Neuron (in vitro differentiated cells): ENCODE data around the gene ADGRE1.

ENCODE experiments used
- H2AFZ ChIP-seq: one replicate; pipeline ENCODE4 v1.6.1; 2013; ENCODE audit warnings: low read depth, mild to moderate bottlenecking, inconsistent platforms, low read length, moderate library complexity
- H3K27me3 ChIP-seq: one replicate; pipeline ENCODE4 v1.6.1; 2013; ENCODE audit warnings: low read length; ENCODE audit not compliant: insufficient read depth
- H3K36me3 ChIP-seq: one replicate; pipeline ENCODE4 v1.6.1; 2013; ENCODE audit warnings: low read length; ENCODE audit not compliant: insufficient read depth
- H3K4me1 ChIP-seq: one replicate; pipeline ENCODE4 v1.6.1; 2013; ENCODE audit warnings: low read length; ENCODE audit not compliant: insufficient read depth
- H3K4me3 ChIP-seq: 2 replicates; pipeline ENCODE4 v1.5.1; 2013; ENCODE audit warnings: mild to moderate bottlenecking, low read length, moderate library complexity
- H3K9me3 ChIP-seq: one replicate; pipeline ENCODE4 v1.6.1; 2013; ENCODE audit warnings: low read length

ADGRE1 gene

DNA sequence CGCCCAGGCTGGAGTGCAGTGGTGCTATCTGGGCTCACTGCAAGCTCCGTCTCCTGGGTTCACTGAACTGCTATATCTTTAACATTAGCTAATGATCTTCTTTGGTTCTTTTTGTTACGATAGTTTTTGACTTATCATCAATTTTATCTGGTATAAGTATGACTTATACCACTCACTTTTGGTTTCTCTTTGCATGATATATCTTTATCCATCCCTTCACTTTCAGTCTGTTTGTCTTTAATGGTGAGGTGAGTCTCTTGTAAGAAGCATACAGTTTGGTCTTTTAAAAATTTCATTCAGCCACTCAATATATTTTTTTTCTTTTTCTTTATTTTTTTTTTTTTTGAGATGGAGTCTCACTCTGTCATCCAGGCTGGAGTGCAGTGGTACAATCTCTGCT, 58.4 kb downstream of the ADGRE1 start:
- H3K4me1 ChIP-seq: no peaks in the 10 kb centered on the region
- no peaks in the 10 kb centered on the region for H3K9me3 ChIP-seq
- H3K27me3 ChIP-seq: no peaks in the 10 kb centered on the region
- H3K4me3 ChIP-seq: no peak overlapping the region
- H2AFZ ChIP-seq: no peak overlapping the region
- H3K36me3 ChIP-seq: no peaks in the 10 kb centered on the region

GRCh38 chr19:6947745-6948144, 60.4 kb downstream of the ADGRE1 start:
- Histone ChIP-seq H3K36me3 (no peaks in the 10 kb centered on the region), H3K9me3 (no peaks in the 10 kb centered on the region), H3K4me3 (no peak overlapping the region), H3K27me3 (no peaks in the 10 kb centered on the region), H2AFZ (no peak overlapping the region), H3K4me1 (no peaks in the 10 kb centered on the region)

DNA sequence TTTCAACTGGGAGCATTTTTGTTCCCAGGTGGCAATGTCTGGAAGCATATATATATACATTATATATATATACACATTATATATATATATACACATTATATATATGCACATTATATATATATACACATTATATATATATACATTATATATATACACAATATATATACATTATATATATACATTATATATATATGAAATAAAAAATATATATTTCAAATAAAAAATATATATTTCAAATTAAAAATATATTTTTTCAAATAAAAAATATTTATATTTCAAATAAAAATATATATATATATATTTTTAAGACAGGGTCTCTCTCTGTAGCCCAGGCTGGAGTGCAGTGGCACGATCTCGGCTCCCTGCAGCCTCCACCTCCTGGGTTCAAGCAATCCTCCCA, 61.5 kb downstream of the ADGRE1 start:
- H3K9me3 ChIP-seq: no peaks in the 10 kb centered on the region
- H3K4me3 ChIP-seq: no peak overlapping the region
- H3K4me1 ChIP-seq: no peaks in the 10 kb centered on the region
- H3K27me3 ChIP-seq: no peaks in the 10 kb centered on the region
- H3K36me3 ChIP-seq: no peaks in the 10 kb centered on the region
- H2AFZ ChIP-seq: no peak overlapping the region

GRCh38 chr19:6952956-6953355, 65.6 kb downstream of the ADGRE1 start:
- Histone ChIP-seq H3K9me3 (no peaks in the 10 kb centered on the region), H3K27me3 (no peaks in the 10 kb centered on the region), H3K36me3 (no peaks in the 10 kb centered on the region), H3K4me3 (no peak overlapping the region), H3K4me1 (no peaks in the 10 kb centered on the region), H2AFZ (no peak overlapping the region)

DNA sequence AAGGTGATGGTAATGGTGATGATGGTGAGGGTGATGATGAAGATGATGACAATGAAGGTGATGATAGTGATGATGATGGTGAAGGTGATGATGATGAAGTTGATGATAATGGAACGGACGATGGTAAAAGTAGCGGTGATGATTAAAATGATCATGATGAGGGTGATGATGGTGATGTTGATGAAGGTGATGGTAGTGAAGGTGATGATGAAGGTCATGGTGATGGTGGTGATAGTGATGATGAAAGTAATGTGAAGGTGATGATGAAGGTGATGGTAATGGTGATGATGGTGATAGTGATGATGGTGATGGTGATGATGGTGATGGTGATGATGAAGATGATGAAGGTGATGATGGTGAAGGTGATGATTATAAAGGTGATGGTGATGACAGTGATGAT, 67.7 kb downstream of the ADGRE1 start:
- H2AFZ ChIP-seq: no peak overlapping the region
- H3K27me3 ChIP-seq: no peaks in the 10 kb centered on the region
- H3K4me3 ChIP-seq: no peak overlapping the region
- no peaks in the 10 kb centered on the region for H3K36me3 ChIP-seq
- H3K9me3 ChIP-seq: no peaks in the 10 kb centered on the region
- no peaks in the 10 kb centered on the region for H3K4me1 ChIP-seq

DNA sequence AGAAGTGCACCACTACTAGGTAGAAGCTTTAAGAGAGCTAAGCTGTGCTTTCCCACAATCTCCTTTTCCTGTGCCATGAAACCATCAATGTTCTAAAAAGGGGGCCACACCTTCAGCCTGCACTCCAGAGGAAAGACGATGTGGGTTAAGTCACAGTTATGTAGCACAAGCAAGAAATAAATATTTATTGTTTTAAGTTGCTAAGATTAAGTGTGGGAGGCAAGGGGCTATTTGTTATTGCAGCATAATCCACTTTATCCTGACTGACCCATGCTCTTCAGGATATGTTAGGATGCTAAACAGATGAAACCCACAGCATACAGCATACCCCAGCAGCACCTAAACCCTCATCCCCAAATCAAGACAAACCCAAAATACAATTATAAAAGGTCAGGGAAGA, 69.2 kb downstream of the ADGRE1 start:
- Histone ChIP-seq H3K27me3 (no peaks in the 10 kb centered on the region), H3K36me3 (no peaks in the 10 kb centered on the region), H3K4me3 (no peak overlapping the region), H3K9me3 (no peaks in the 10 kb centered on the region), H3K4me1 (no peaks in the 10 kb centered on the region), H2AFZ (no peak overlapping the region)

GRCh38 chr19:6958791-6959190, 71.4 kb downstream of the ADGRE1 start:
- Histone ChIP-seq H3K4me3 (no peak overlapping the region), H3K4me1 (no peaks in the 10 kb centered on the region), H3K9me3 (no peaks in the 10 kb centered on the region), H2AFZ (no peak overlapping the region), H3K27me3 (no peaks in the 10 kb centered on the region), H3K36me3 (no peaks in the 10 kb centered on the region)

DNA sequence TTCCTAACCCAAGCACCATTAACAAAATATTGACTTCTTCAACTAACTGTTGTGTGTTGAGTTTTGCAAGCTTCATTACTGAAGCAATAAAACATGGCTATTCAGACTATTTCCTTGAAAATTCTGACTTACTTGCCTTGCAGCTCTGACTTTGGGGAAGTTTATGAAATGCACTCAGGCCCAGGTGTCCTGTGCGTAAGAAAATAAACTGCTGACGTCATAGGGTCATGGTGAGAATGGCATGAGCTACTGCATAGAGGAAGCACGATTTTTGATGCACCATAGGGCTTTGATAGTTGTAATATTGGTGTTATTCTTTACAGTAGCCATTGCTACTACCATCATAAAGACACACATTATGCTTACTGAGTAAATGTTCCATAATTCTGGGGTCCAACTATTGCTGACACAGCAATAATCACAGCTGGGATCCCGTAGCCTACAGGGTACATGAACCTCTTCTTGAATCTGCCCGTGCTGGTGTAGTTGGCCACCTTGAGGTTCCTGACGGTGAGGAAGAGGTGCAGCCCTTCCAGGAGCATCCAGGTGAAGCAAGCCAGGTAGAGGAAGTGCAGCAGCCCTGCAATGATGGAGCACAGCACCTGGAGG, 76.0 kb downstream of the ADGRE1 start:
- H3K4me3 ChIP-seq: no peak overlapping the region
- H3K9me3 ChIP-seq: no peaks in the 10 kb centered on the region
- H3K36me3 ChIP-seq: no peaks in the 10 kb centered on the region
- H3K27me3 ChIP-seq: peaks cover 2% of the 10 kb centered on the region
- no peak overlapping the region for H2AFZ ChIP-seq
- no peaks in the 10 kb centered on the region for H3K4me1 ChIP-seq

DNA sequence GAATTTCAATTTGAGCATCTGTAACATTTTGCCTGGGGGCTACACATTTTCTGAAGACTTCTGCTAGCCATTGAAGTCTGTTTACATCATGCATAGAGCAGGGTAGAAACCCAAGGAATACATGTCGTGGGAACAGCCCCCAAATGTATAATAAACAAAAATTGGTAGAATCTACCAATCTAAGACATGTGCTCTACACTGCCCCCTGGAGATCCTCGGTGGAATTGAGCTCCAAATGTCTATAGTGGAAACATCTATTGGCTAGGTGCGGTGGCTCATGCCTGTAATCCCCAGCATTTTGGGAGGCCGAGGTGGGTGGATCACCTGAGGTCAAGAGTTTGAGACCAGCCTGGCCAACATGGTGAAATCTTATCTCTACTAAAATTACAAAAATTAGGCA, 76.6 kb downstream of the ADGRE1 start:
- Histone ChIP-seq H3K36me3 (no peaks in the 10 kb centered on the region), H3K4me1 (no peaks in the 10 kb centered on the region), H3K9me3 (no peaks in the 10 kb centered on the region), H3K4me3 (no peak overlapping the region), H2AFZ (no peak overlapping the region), H3K27me3 (peaks cover 2% of the 10 kb centered on the region)

DNA sequence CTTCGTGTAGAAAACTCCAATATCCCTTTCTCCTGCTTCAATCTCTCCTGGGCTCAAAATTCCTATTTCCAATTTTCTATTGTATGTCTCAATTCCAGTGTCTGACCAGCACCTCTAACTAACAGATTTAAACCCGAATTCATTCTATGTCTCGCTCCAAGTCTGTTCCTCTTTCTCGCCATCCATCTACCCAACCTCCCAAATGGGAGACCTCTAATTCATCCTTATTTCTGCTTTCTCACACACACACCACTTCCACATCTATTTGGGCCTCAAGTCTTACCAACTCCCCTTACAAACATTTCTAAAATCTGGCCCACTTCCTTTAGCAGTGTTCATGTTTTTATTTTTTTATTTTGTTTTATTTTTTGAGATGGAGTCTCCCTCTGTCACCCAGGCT, 80.6 kb downstream of the ADGRE1 start:
- no peak overlapping the region for H2AFZ ChIP-seq
- no peaks in the 10 kb centered on the region for H3K36me3 ChIP-seq
- peaks cover 2% of the 10 kb centered on the region for H3K27me3 ChIP-seq
- H3K9me3 ChIP-seq: no peaks in the 10 kb centered on the region
- no peak overlapping the region for H3K4me3 ChIP-seq
- H3K4me1 ChIP-seq: no peaks in the 10 kb centered on the region

- H3K27me3 ChIP-seq: peaks cover 2% of the 10 kb centered on the region
- no peaks in the 10 kb centered on the region for H3K9me3 ChIP-seq
- no peaks in the 10 kb centered on the region for H3K36me3 ChIP-seq
- no peaks in the 10 kb centered on the region for H3K4me1 ChIP-seq
- no peak overlapping the region for H3K4me3 ChIP-seq
- no peak overlapping the region for H2AFZ ChIP-seq
Measured at GRCh38 chr19:6969490-6969889, 82.1 kb downstream of the ADGRE1 start.

DNA sequence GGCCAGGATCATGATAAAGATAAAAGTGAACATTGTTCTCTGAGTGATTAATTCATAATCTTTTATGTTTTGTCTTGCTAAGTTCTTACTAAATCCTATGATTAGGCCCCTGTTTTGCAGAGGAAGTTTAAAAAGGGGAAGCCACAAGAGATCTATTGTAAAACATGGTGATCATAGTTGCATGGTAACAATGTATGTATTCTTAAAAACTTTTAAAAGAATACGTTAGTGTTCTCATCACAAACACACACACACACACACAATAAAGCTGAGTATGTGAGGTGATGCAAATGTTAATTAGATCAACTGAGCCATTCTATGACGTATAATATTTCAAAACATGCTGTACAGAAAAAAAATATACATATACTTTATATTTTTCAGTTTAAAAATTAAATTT, 82.6 kb downstream of the ADGRE1 start:
- no peaks in the 10 kb centered on the region for H3K4me1 ChIP-seq
- peaks cover 2% of the 10 kb centered on the region for H3K27me3 ChIP-seq
- H3K36me3 ChIP-seq: no peaks in the 10 kb centered on the region
- no peaks in the 10 kb centered on the region for H3K9me3 ChIP-seq
- H3K4me3 ChIP-seq: no peak overlapping the region
- no peak overlapping the region for H2AFZ ChIP-seq

GRCh38 chr19:6970443-6970842, 83.1 kb downstream of the ADGRE1 start:
- Histone ChIP-seq H3K4me1 (no peaks in the 10 kb centered on the region), H3K9me3 (no peaks in the 10 kb centered on the region), H3K4me3 (no peak overlapping the region), H3K36me3 (no peaks in the 10 kb centered on the region), H2AFZ (no peak overlapping the region), H3K27me3 (peaks cover 2% of the 10 kb centered on the region)

DNA sequence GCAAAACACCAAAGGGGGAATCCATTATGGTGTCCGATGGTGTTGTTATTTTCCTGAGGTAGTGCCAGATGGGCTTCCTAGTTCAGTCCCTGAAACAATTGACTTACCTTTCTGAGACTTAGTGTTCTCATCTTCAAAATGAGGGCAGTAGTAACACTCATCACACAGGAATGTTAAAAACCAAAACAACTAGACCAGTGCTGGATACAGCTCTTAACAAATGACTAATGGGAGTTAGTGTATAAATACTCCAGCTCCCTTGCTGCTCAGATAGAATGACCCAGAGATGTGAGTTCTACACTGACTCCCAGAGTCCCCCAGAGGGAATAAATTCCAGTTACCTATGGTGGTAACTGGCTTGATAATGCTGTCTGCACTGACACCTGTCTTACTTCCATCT, 84.0 kb downstream of the ADGRE1 start:
- H3K36me3 ChIP-seq: no peaks in the 10 kb centered on the region
- H2AFZ ChIP-seq: no peak overlapping the region
- H3K4me1 ChIP-seq: no peaks in the 10 kb centered on the region
- no peaks in the 10 kb centered on the region for H3K9me3 ChIP-seq
- no peaks in the 10 kb centered on the region for H3K27me3 ChIP-seq
- H3K4me3 ChIP-seq: no peak overlapping the region
